C4-2B (cell line): ENCODE measurements around the gene NXF2B.
"Not testable (repeated sequence)": the region's sequence is repeated elsewhere in the genome, so short reads cannot be mapped to it uniquely, and the experiment has no call there.

Experiments used
- H3K27ac ChIP-seq: fragments of 450-650 bp; 2 replicates; pipeline ENCODE4 v1.5.1; 2017
- ZFX ChIP-seq: fragments of 450-650 bp; IDR thresholded peaks from 2 replicates; pipeline ENCODE4 v1.6.1; 2017
- TF ChIP-seq, protein P1 (sequence below): fragments of 450-650 bp; conservative IDR thresholded peaks from 2 replicates; pipeline ENCODE4 v1.5.1; 2017; ENCODE audit warnings: mild to moderate bottlenecking

NXF2B gene, protein sequence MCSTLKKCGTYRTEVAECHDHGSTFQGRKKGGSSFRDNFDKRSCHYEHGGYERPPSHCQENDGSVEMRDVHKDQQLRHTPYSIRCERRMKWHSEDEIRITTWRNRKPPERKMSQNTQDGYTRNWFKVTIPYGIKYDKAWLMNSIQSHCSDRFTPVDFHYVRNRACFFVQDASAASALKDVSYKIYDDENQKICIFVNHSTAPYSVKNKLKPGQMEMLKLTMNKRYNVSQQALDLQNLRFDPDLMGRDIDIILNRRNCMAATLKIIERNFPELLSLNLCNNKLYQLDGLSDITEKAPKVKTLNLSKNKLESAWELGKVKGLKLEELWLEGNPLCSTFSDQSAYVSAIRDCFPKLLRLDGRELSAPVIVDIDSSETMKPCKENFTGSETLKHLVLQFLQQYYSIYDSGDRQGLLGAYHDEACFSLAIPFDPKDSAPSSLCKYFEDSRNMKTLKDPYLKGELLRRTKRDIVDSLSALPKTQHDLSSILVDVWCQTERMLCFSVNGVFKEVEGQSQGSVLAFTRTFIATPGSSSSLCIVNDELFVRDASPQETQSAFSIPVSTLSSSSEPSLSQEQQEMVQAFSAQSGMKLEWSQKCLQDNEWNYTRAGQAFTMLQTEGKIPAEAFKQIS

DNA sequence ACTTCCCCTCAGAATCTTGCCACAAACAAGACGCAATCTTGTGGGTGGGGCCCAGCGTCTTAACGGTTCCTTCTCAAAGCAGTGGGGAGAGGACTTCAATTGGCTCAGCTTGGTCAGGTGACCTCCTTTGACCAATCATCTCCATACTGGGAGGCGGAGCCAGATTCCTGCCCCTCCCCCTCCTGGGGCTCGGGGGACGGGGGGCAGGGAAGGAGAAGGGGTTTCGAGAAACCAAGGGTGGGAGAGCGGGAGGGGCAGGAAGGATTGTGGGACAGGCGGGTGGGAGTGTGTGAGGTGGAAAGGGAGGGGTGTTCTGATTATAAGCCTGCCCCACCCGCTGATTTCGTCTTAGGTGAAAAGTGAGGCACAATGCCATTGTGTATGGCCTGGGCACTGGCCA lies at the start of gene NXF2B:
Gene NXF2B, minus strand, starts transcription at position 101 of the 400 bp plus-strand sequence. CDS start 59,972 bp downstream, outside the sequence.
- not testable (repeated sequence) for H3K27ac ChIP-seq

DNA sequence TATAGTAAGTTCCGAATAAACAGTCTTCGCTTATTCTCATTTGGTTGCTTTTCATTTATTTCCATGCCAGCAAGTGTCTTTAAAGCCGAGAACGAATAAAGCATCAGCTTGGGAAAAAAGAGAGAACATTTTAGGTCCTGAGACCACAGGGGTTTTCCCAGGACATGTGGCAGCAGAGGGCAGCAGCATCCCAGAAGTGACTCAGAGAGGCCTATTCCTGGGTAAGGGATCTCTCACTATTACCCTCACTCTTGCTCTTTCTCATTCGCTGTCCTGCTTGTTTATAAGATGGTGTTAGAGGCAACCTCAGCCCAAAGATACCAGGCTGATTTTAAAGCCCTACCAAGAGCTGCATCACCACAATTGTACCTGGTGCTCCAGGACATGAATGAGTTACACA lies 39.0 kb upstream of the NXF2B start:
- H3K27ac ChIP-seq: not testable (repeated sequence)

DNA sequence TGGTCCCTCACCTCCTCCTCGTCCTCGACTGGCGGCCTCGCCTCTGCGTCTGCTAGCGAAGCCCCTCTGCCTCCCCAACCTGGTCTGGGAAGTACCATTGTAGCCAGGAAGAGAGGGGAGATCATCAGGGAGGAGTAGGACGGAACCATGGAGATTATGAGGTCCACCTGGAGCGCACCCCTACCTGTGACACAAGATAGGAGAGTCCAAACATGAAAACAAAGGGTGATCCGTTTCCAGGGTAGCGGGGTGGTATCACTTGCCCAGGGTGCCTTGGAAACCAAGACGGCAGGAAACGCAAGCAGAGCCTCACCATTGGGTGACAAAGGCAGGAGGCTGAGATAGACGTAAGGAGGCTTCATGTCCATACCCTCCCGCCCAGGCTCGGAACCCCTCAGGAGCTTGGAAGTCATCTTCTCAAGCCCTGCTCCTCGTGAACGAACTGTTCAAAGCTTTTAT lies 32.0 kb upstream of the NXF2B start, which contains the start of gene TCP11X2:
Gene TCP11X2, minus strand, starts transcription at position 51 of the 459 bp plus-strand sequence.
- not testable (repeated sequence) for H3K27ac ChIP-seq

DNA sequence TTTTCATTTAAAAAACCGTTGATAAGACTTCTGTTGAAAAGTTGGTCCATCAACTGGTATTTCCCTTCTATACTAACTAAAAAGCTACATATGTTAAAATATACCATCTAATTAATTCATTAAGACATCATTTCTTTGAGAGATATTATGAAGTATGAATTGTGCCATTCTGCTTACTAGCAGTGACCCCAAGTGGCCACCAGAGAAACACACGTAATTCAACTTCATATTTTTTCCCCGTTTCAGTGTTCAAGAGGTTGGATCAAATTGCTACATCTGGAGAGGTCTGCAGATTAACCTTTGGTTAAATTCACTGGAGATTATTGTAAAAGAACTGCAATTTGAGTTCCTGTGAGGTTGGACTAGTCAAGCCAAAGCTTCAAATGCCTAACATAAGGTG lies 30.4 kb upstream of the NXF2B start:
- H3K27ac ChIP-seq: not testable (repeated sequence)

DNA sequence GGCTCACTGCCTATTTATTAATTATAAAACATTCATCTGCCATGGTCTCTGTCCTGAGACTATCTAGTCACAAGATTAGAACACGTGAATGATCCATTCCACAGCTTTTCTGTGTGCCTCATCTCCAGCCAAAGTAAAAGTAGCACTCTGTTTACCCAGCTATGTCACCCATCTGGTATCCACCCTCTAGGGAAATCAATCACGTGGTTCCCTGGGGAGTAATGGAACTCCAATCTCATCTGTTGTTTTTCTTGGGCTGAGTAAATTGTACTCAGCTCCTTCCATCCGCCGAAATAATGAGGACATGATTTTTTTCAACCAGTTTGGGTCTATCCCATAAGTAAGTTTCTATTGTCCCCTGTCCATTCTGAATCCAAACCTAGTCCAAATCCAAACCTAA lies 18.8 kb upstream of the NXF2B start:
- H3K27ac ChIP-seq: not testable (repeated sequence)

DNA sequence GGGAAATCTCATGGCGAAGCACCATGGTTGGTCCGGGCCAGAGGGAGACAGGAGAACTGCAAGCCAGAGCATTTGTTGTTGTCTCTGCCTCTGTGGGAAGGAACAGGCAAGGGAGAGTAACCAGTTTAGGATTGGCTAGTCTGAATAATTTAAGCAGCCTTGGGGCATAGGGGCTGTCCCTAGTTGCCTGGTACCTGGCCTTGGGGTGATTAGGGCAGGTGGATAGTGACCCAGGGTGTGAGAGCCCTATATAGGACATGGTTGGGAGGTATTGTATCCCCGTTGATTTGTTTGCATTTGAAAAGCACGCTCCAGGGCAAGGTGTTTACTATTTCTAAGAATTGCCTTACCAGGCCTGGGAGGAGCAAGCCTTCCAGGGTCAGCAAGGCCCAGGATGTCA lies 25.3 kb downstream of the NXF2B start:
- H3K27ac ChIP-seq: not testable (repeated sequence)

DNA sequence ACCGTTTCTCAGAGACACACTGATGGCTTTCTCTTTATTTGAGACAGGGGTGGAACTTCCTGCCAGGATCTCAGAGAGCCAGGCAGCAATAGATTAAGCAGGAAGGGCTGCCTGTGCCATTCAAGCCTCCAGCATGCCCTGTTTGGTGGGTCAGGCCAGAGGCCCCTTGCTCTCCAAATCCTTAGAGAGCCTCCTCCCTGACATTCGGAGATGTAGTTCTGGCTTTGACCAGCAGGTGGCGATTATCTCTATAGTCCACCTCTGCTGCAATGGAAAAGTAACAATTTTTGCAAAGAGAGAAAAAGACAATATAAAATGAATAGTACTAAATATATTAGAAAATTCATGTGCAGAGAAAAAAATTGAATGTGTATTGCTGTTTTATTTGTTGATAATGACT lies 93.9 kb downstream of the NXF2B start:
- H3K27ac ChIP-seq: no peak overlapping the region
- TF ChIP-seq, protein P1, sequence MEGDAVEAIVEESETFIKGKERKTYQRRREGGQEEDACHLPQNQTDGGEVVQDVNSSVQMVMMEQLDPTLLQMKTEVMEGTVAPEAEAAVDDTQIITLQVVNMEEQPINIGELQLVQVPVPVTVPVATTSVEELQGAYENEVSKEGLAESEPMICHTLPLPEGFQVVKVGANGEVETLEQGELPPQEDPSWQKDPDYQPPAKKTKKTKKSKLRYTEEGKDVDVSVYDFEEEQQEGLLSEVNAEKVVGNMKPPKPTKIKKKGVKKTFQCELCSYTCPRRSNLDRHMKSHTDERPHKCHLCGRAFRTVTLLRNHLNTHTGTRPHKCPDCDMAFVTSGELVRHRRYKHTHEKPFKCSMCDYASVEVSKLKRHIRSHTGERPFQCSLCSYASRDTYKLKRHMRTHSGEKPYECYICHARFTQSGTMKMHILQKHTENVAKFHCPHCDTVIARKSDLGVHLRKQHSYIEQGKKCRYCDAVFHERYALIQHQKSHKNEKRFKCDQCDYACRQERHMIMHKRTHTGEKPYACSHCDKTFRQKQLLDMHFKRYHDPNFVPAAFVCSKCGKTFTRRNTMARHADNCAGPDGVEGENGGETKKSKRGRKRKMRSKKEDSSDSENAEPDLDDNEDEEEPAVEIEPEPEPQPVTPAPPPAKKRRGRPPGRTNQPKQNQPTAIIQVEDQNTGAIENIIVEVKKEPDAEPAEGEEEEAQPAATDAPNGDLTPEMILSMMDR: peak; percentile 62
- no peak for TF ChIP-seq ZFX

DNA sequence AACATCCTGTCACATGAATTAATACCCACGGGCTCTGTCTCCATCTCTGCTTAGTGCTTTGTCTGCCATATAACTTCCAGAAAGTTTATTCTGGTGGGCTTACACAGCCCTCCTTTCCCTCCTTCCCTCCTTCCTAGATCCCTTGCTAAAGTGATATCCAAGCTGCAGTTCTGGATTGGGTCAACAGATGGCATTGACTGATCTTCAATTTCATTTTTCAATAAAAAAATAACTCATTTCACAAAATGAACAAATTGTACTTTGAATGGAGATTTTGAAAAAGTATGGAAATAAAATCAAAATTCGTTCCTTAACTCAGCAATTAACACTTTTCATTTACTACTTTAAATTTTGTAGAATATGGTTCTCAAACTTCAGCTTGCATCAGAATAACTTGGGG lies 97.9 kb downstream of the NXF2B start:
- no peak overlapping the region for H3K27ac ChIP-seq
- no peak for TF ChIP-seq ZFX
- TF ChIP-seq, protein P1: peak; percentile 28

DNA sequence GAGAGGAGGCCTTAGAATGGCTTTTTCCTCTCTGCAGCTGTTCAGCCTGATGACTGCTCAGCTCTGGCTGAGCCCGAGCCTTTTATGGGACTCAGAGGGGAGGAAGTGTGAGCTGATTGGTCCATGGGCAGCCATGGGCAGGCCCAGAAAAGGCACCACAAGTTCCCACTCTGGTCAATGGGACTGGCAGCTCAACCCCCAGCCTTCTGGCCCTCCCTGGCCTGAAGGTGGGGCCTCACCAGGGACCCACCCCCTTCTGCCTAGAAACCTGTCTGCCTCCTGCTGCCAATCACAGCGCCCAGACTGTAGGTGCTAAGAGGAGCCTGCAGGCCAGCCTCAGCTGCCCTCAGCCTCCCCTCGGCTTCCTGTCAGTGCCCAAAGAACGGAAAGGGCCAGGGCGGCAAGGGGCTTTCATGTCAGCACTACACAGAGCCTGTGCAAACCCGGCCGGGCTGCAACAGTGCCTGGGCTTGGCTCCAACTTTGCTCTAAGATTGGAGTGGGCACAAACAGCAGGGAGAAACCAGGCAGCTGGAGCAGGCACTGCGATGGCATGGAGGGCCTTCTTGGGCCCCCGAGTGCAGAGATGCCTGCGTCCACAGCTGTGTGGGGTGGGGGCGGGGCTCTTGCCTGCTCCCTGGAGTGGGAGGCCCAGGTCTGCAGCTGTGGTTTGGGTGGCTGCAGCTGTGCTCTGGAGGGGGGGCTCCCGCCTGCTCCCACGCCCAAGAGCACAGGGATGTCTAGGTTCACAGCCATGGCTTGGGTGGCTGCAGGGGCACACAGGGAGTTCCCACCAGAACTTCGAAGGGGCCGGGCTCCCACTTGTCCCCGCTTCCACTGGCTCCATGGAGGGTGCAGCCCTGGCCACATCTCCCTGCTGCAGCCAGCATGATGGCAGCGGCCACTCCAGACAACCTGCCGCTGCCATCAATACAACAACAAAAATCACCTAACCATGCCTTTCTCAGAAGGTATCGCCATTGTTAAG lies 100.2 kb downstream of the NXF2B start:
- TF ChIP-seq ZFX: no peak
- TF ChIP-seq, protein P1: no peak
- no peak overlapping the region for H3K27ac ChIP-seq

DNA sequence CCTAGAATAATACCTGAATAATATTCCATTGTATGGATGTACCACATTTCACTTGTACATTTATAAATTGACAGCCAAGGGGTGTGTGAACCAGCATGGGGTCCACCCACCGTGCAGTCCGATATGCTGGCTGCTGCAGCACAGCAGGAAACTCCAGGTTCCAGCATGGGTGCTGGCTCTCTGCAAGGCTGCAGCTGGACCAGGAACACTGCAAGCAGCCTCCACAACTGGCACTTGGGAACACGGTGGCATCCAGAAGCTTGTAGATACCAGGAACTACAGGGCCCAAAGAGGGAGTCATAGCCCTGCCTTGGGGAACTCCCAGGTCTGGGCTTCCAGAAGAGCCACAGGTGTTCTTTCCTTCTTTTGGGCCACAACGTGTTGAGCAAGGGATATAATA lies 101.6 kb downstream of the NXF2B start:
- TF ChIP-seq, protein P1: no peak
- no peak for TF ChIP-seq ZFX
- no peak overlapping the region for H3K27ac ChIP-seq
